ENCODE data around the gene CCNYL1. TPM values are rescaled to one million over a fixed set of nuclear protein-coding genes. Genes with fewer than 3 reads are reported as not detected.

CCNYL1 gene
- polyA plus RNA-seq, 1 of the 3 experiments (the other 2 are of a cell fraction), result 8.7 TPM

GRCh38 chr2:207683879-207684627, 27.4 kb upstream of the CCNYL1 start (continued):
- TF ChIP-seq TCF12 (IDR thresholded peaks at IDR 0.05) (peak; percentile 77), RFX5 (IDR thresholded peaks at IDR 0.05; ENCODE audit: low read length) (no peak), RXRA (IDR thresholded peaks at IDR 0.05; ENCODE audit: borderline replicate concordance, low read depth) (0 out of 2 replicates have a peak, but pooled peaks have one; percentile 31), YY1 (IDR thresholded peaks at IDR 0.05; ENCODE audit: low read depth) (no peak), SMC3 (IDR thresholded peaks at IDR 0.05; ENCODE audit: low read depth, low read length) (no peak), NFIC (IDR thresholded peaks at IDR 0.05; ENCODE audit: borderline replicate concordance) (no peak; the same call in 1 of the 2 replicates), FOXM1 (IDR thresholded peaks at IDR 0.05; ENCODE audit: low read depth) (0 out of 2 replicates have a peak, but pooled peaks have one; percentile 19), EP300 (IDR thresholded peaks at IDR 0.05; ENCODE audit: borderline replicate concordance in 1 of 2, low read depth in 1 of 2, low read length in 1 of 2) (peak in 1 of 2 experiments; percentile 37; a peak in 2 of 4 replicates), REST (IDR thresholded peaks at IDR 0.05; ENCODE audit: low read depth, low read length) (0 out of 2 replicates have a peak, but pooled peaks have one; percentile 32), MXI1 (IDR thresholded peaks at IDR 0.05; ENCODE audit: low read depth, low read length) (no peak), POLR2AphosphoS5 (IDR thresholded peaks at IDR 0.05; ENCODE audit: low read depth, low read length) (no peak), GATA2 (CRISPR knock-in tag; IDR thresholded peaks at IDR 0.05) (no peak), RAD21 (IDR thresholded peaks at IDR 0.05; ENCODE audit: low read length) (no peak), CTCF (IDR thresholded peaks at IDR 0.05) (no peak), TAF1 (IDR thresholded peaks at IDR 0.05; ENCODE audit: borderline replicate concordance, low read depth, low read length) (no peak)
- TF ChIP-seq, protein P1, sequence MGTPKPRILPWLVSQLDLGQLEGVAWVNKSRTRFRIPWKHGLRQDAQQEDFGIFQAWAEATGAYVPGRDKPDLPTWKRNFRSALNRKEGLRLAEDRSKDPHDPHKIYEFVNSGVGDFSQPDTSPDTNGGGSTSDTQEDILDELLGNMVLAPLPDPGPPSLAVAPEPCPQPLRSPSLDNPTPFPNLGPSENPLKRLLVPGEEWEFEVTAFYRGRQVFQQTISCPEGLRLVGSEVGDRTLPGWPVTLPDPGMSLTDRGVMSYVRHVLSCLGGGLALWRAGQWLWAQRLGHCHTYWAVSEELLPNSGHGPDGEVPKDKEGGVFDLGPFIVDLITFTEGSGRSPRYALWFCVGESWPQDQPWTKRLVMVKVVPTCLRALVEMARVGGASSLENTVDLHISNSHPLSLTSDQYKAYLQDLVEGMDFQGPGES (IDR thresholded peaks at IDR 0.05; ENCODE audit: low read depth, low read length), result no peak

Measured in SK-N-SH (cell line).